ENCODE data around the gene COMMD7. TPM values are rescaled to one million over a fixed set of nuclear protein-coding genes. Genes with fewer than 3 reads are reported as not detected.

Gene COMMD7
- total and polyA plus RNA-seq, 2 of the 4 experiments (the other 2 are of a cell fraction) = 51.8 to 67.5 TPM

DNA sequence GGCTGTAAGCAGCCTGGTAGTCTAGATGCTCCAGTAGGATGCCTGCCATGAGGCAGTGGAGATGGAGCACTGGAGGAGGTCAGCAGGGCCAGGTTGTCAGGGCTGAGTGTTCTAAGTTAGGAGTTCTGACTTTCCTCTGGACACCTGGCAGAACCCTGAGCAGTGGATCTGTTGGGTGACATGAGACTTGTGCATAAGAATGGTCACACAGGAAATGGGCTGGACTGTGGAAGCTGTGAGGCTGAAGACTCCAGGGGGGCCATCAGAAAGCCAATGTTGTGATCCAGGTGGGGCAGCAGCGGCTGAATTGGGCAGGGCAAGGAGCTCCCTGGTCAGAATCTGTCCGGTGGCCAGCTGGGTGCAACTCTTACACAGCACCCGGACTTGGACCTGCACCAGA lies 45.7 kb downstream of the COMMD7 start:
- Histone ChIP-seq H3K18ac (ENCODE audit: low read depth, low read length) (no peak overlapping the region), H3K14ac (replicated peaks; ENCODE audit: low read depth, low read length) (no peak overlapping the region), H3K36me3 (ENCODE audit: control insufficient read depth, insufficient read depth, low read length) (peaks cover 6% of the 10 kb centered on the region; the same call in 1 of the 2 replicates), H3K9me1 (ENCODE audit: insufficient read depth, low read length) (peaks cover 4% of the 10 kb centered on the region; the same call in 1 of the 2 replicates), H4K20me1 (ENCODE audit: insufficient read depth, low read length) (no peaks in the 10 kb centered on the region), H2AFZ (replicated peaks; ENCODE audit: low read length, poor library complexity) (no peak overlapping the region), H2BK15ac (ENCODE audit: low read depth, low read length) (no peak overlapping the region), H2AK9ac (replicated peaks; ENCODE audit: low read depth, low read length, poor library complexity) (no peak overlapping the region), H4K91ac (ENCODE audit: insufficient read depth, low read depth, low read length) (no peak overlapping the region), H3K79me1 (ENCODE audit: low read depth in 1 of 2, low read length in 2 of 2) (0 out of 4 replicates have a peak, but pooled peaks cover 0 to 2% of the 10 kb centered on the region in 2 experiments), H4K5ac (ENCODE audit: low read depth, low read length) (no peak overlapping the region), H3K4ac (ENCODE audit: low read depth, low read length) (no peak overlapping the region), H2BK5ac (ENCODE audit: low read depth, low read length, poor library complexity, severe bottlenecking) (no peak overlapping the region), H3K4me2 (ENCODE audit: low read depth, low read length) (no peak overlapping the region), H4K8ac (ENCODE audit: low read depth in 2 of 2, low read length in 2 of 2) (no peak overlapping the region), H3K23ac (ENCODE audit: low read depth, low read length) (no peak overlapping the region), H2AK5ac (ENCODE audit: low read depth, low read length) (no peak overlapping the region), H3K9ac (ENCODE audit: low read depth, low read length) (no peak overlapping the region), H3K9me3 (ENCODE audit: control insufficient read depth, insufficient read depth, low read length) (no peaks in the 10 kb centered on the region), H2BK120ac (ENCODE audit: low read depth, low read length) (no peak overlapping the region), H3K4me3 (ENCODE audit: insufficient read depth, low read depth, low read length) (no peak overlapping the region), H3K4me1 (ENCODE audit: control insufficient read depth, insufficient read depth, low read length) (no peaks in the 10 kb centered on the region), H3K27me3 (ENCODE audit: control insufficient read depth, insufficient read depth, low read length) (no peaks in the 10 kb centered on the region), H2BK20ac (ENCODE audit: low read depth, low read length) (no peak overlapping the region), H3K56ac (ENCODE audit: extremely low read depth, insufficient read depth, low read length) (no peak overlapping the region), H3K27ac (ENCODE audit: insufficient read depth, low read length) (no peak overlapping the region)
- POLR2A ChIA-PET (ENCODE audit: unreplicated experiment) = no interaction called here
- CTCF ChIA-PET = interaction anchor here (0.5 kb wide), 1 partner anchor 30 kb away, joined by 4 read pairs; no protein-coding TSS in a partner anchor
- WGBS, 2 experiments (ENCODE audit: extremely low coverage in 2 of 2, insufficient read length in 1 of 2) = 94% methylated on average over 2 of the region's 3 CpGs; no CpG with 5 or more reads in 1 of the 2 experiments
- ATAC-seq (ENCODE audit: low read depth) (no peak), DNase-seq (no peak)
- in situ Hi-C loops (cut with MboI; ENCODE audit: low sequenced_read_pairs) = no loop called here
- no peak for TF ChIP-seq POLR2A (IDR thresholded peaks at IDR 0.05; ENCODE audit: low read depth, low read length)
- intact Hi-C loops (cut with micrococcal nuclease) = no loop called here
- BruUV-seq (replicated peaks) = no TSS peak
- dilution Hi-C loops (cut with HindIII; ENCODE audit: low sequenced_read_pairs, unreplicated experiment) = no loop called here

All from IMR-90 (cell line).